HG02623 (cell line): Measurements from ENCODE around the gene POLR1E.

Experiments
- ATAC-seq: cut with Tn5 transposase; IDR thresholded peaks from one replicate; pipeline ENCODE4 v1.9.1; 2021; ENCODE audit warnings: moderate library complexity; ENCODE audit not compliant: unreplicated experiment

Gene POLR1E

GRCh38 chr9:37485389-37486255 is at the start of gene POLR1E:
POLR1E (plus strand) TSS chr9:37485948; CDS start chr9:37486048, 100 bp downstream.
- ATAC-seq: peak; percentile 96

- ATAC-seq: no peak
These were observed 49.2 kb upstream of the POLR1E start for GRCh38 chr9:37436540-37436939.

GRCh38 chr9:37437010-37437409 is 48.7 kb upstream of the POLR1E start:
- no peak for ATAC-seq

- ATAC-seq: no peak
These were observed 48.1 kb upstream of the POLR1E start for GRCh38 chr9:37437621-37438020.

GRCh38 chr9:37438359-37438758 is 47.4 kb upstream of the POLR1E start:
- ATAC-seq: no peak

- ATAC-seq: no peak
These were observed 43.9 kb upstream of the POLR1E start for GRCh38 chr9:37441776-37442370.

- ATAC-seq: no peak
These were observed 43.2 kb upstream of the POLR1E start for GRCh38 chr9:37442556-37442955.

- ATAC-seq: no peak
These were observed 42.2 kb upstream of the POLR1E start for GRCh38 chr9:37443566-37443965.

- ATAC-seq: no peak
These were observed 40.9 kb upstream of the POLR1E start for GRCh38 chr9:37444890-37445289.

GRCh38 chr9:37445832-37446231 is 39.9 kb upstream of the POLR1E start:
- ATAC-seq: no peak

- no peak for ATAC-seq
These were observed 39.3 kb upstream of the POLR1E start for GRCh38 chr9:37446401-37446800.

GRCh38 chr9:37447111-37447510 is 38.6 kb upstream of the POLR1E start:
- ATAC-seq: no peak

GRCh38 chr9:37449862-37450632 is 35.7 kb upstream of the POLR1E start:
- no peak for ATAC-seq

- no peak for ATAC-seq
These were observed 34.1 kb upstream of the POLR1E start for GRCh38 chr9:37451628-37452027.

GRCh38 chr9:37452611-37453010 is 33.1 kb upstream of the POLR1E start:
- ATAC-seq: no peak

GRCh38 chr9:37453827-37454226 is 31.9 kb upstream of the POLR1E start:
- ATAC-seq: no peak

GRCh38 chr9:37454238-37454637 is 31.5 kb upstream of the POLR1E start:
- no peak for ATAC-seq

- no peak for ATAC-seq
These were observed 29.7 kb upstream of the POLR1E start for GRCh38 chr9:37455884-37456647.

- no peak for ATAC-seq
These were observed 28.9 kb upstream of the POLR1E start for GRCh38 chr9:37456817-37457216.

GRCh38 chr9:37464006-37464405 is 21.7 kb upstream of the POLR1E start:
- ATAC-seq: no peak
